HepG2 (cell line): ENCODE data around the gene DIPK1C. TPM values are rescaled to one million over a fixed set of nuclear protein-coding genes. Genes with fewer than 3 reads are reported as not detected.

Experiments used
- HHEX ChIP-seq: IDR thresholded peaks from 2 replicates; pipeline ENCODE4 v1.6.1; 2016; ENCODE audit warnings: control low read depth
- RNF219 ChIP-seq: sonication (generic); formaldehyde crosslinking; IDR thresholded peaks from 2 replicates; pipeline ENCODE4 v1.5.0; 2020; ENCODE audit warnings: mild to moderate bottlenecking, missing genetic modification reagents
- THAP9 ChIP-seq: sonication (generic); formaldehyde crosslinking; IDR thresholded peaks from 2 replicates; pipeline ENCODE4; 2020; ENCODE audit warnings: missing genetic modification reagents, mild to moderate bottlenecking, borderline replicate concordance
- ZNF276 ChIP-seq: sonication (generic); formaldehyde crosslinking; IDR thresholded peaks from 2 replicates; pipeline ENCODE4 v1.4.0; 2020; ENCODE audit warnings: mild to moderate bottlenecking, low read depth, missing genetic modification reagents
- ZNF576 ChIP-seq: sonication (generic); formaldehyde crosslinking; IDR thresholded peaks from 2 replicates; pipeline ENCODE4 v1.4.0; 2020; ENCODE audit warnings: mild to moderate bottlenecking, missing genetic modification reagents
- ZNF687 ChIP-seq: sonication (generic); formaldehyde crosslinking; IDR thresholded peaks from 2 replicates; pipeline ENCODE4 v1.5.1; 2020; ENCODE audit warnings: mild to moderate bottlenecking, missing genetic modification reagents, moderate library complexity
- polyA plus RNA-seq, 8 experiments: library from polyadenylated mRNA; depleted of rRNA in 3 of 8; stranded (reverse) in 7 of 8; unstranded in 1 of 8; fragments of >200 nt; fragmentation: Illumina TruSeq in 4 of 8; extraction: Trizol in 4 of 8; gene quantifications; 2 replicates each; pipeline versions ENCODE4 v1.2.1 to v1.2.3, GENCODE V29; 2011 to 2016; ENCODE audit warnings: low read depth in 4 of 8, missing spikeins in 1 of 8, mixed read lengths in 1 of 8; ENCODE audit not compliant: insufficient read depth in 1 of 8
- total RNA-seq, 5 experiments: library from RNA; depleted of rRNA; stranded (reverse); fragments of >200 nt; fragmentation: Illumina TruSeq; extraction: Trizol; gene quantifications; 2 replicates each; pipeline ENCODE4 v1.2.3, GENCODE V29; 2016; ENCODE audit warnings: low read depth in 1 of 5

DIPK1C gene
- total and polyA plus RNA-seq, 2 of the 13 experiments (the other 11 are each of a cell fraction or from before 2014, with no cell fraction given): 1.8 TPM; not detected in 1

- TF ChIP-seq RNF219 (CRISPR knock-in tag): no peak
- TF ChIP-seq THAP9 (CRISPR knock-in tag): no peak
- 0 out of 2 replicates have a peak, but pooled peaks have one; percentile 36 for TF ChIP-seq ZNF576 (CRISPR knock-in tag)
- peak; percentile 74 for TF ChIP-seq ZNF687 (CRISPR knock-in tag)
- TF ChIP-seq HHEX (CRISPR knock-in tag): no peak
- no peak for TF ChIP-seq ZNF276
Observed at GRCh38 chr18:74496508-74497323, 39.6 kb upstream of the DIPK1C start (continued).
